BLaER1 treated with 17β-estradiol and CSF1 and Interleukin-3, amounts not matched to agents 10 nM and 100 nM (cell line): ENCODE measurements around the gene AGPAT3.

Experiments used
- H3K27ac ChIP-seq, 11 experiments: shearing (Covaris generic); formaldehyde crosslinking; 2 replicates each; pipeline ENCODE4 v1.8.1; 2022
- H3K27me3 ChIP-seq, 11 experiments: shearing (Covaris generic); formaldehyde crosslinking; 2 replicates each; pipeline ENCODE4 v1.8.1; 2022
- H3K36me3 ChIP-seq, 11 experiments: shearing (Covaris generic); formaldehyde crosslinking; 2 replicates each; pipeline ENCODE4 v1.8.1; 2022
- H3K4me1 ChIP-seq, 10 experiments: shearing (Covaris generic); formaldehyde crosslinking; 2 replicates each; pipeline ENCODE4 v1.8.1; 2022
- H3K4me2 ChIP-seq, 11 experiments: shearing (Covaris generic); formaldehyde crosslinking; 2 replicates each; pipeline ENCODE4 v1.8.1; 2022
- H3K4me3 ChIP-seq, 10 experiments: shearing (Covaris generic); formaldehyde crosslinking; 2 replicates each; pipeline ENCODE4 v1.8.1; 2022
- H3K9ac ChIP-seq, 11 experiments: shearing (Covaris generic); formaldehyde crosslinking; 2 replicates each; pipeline ENCODE4 v1.8.1; 2022
- H3K9me3 ChIP-seq, 11 experiments: shearing (Covaris generic); formaldehyde crosslinking; replicated peaks in 1 of 11; 2 replicates each; pipeline ENCODE4 v1.8.1; 2022
- H4K20me1 ChIP-seq, 11 experiments: shearing (Covaris generic); formaldehyde crosslinking; 2 replicates each; pipeline ENCODE4 v1.8.1; 2022
- Cebpa-rat ChIP-seq, 11 experiments: shearing (Covaris generic); IDR thresholded peaks; 2 replicates each; pipeline ENCODE4 v1.8.1; 2022

The AGPAT3 gene

DNA sequence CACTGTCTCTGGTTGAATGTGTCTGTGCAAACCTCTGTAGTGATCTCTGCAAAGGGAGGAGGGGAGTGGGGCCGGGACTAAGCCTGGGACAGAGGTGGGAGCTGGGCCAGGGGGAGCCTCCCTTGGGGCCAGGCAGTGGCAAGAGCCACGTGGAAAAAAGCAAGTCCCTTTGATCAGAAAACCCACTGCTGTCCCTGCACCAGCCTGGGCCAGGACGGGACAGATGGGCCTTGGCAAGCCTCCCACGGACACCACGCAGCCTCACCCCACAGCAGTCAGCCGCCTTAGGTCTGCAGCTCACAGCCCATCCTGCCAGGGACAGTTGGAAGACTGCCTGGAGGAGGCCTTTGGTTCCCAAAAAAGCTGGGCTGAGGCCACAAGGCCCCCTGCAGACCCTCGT is 135.3 kb downstream of the AGPAT3 start:
- H3K4me3 ChIP-seq = no peak overlapping the region
- no peak for TF ChIP-seq Cebpa-rat (IDR thresholded peaks at IDR 0.05)
- H3K4me1 ChIP-seq = peaks cover 0 to 8% (median 0%) of the 10 kb centered on the region in 10 experiments; a peak in 5 of 20 replicates
- H3K4me2 ChIP-seq = peak overlapping the region in 2 of 11 experiments; percentile 16 to 28; a peak in 2 of 22 replicates
- H3K9me3 ChIP-seq = peaks cover 0 to 10% (median 6%) of the 10 kb centered on the region in 11 experiments; a peak in 2 of 22 replicates
- H3K27ac ChIP-seq = no peak overlapping the region
- H4K20me1 ChIP-seq = no peaks in the 10 kb centered on the region; a peak in 1 of 22 replicates
- H3K36me3 ChIP-seq = no peaks in the 10 kb centered on the region
- 0 out of 22 replicates have a peak overlapping the region, but pooled peaks of 2 of the 11 experiments have one; percentile 3 to 24 for H3K9ac ChIP-seq
- no peaks in the 10 kb centered on the region for H3K27me3 ChIP-seq

DNA sequence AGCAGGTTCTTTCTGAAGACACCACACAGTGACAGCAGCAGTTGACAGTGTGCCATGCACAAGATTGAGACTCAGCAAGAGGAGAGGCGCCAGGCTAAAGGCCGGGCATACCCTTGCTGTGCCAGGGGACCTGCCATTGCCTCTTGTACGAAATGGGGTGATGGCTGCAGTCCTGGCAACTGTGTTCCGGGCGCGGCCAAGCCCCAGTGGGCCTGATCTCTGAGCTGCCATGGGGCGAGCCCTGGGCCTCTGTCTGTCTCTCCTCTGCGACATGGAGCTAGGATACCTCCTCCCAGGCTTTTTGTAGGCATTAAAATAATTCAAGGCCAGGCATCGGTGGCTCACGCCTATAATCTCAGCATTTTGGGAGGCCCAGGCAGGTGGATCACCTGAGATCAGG is 137.5 kb downstream of the AGPAT3 start:
- no peaks in the 10 kb centered on the region; a peak in 1 of 22 replicates for H4K20me1 ChIP-seq
- H3K4me3 ChIP-seq = no peak overlapping the region
- TF ChIP-seq Cebpa-rat (IDR thresholded peaks at IDR 0.05) = no peak
- H3K9ac ChIP-seq = no peak overlapping the region
- H3K27ac ChIP-seq = no peak overlapping the region
- H3K36me3 ChIP-seq = no peaks in the 10 kb centered on the region
- H3K4me1 ChIP-seq = peaks cover 0 to 8% (median 0%) of the 10 kb centered on the region in 10 experiments; a peak in 6 of 20 replicates
- peaks cover 0 to 8% (median 6%) of the 10 kb centered on the region in 11 experiments; a peak in 2 of 22 replicates for H3K9me3 ChIP-seq
- no peak overlapping the region for H3K4me2 ChIP-seq
- H3K27me3 ChIP-seq = no peaks in the 10 kb centered on the region

DNA sequence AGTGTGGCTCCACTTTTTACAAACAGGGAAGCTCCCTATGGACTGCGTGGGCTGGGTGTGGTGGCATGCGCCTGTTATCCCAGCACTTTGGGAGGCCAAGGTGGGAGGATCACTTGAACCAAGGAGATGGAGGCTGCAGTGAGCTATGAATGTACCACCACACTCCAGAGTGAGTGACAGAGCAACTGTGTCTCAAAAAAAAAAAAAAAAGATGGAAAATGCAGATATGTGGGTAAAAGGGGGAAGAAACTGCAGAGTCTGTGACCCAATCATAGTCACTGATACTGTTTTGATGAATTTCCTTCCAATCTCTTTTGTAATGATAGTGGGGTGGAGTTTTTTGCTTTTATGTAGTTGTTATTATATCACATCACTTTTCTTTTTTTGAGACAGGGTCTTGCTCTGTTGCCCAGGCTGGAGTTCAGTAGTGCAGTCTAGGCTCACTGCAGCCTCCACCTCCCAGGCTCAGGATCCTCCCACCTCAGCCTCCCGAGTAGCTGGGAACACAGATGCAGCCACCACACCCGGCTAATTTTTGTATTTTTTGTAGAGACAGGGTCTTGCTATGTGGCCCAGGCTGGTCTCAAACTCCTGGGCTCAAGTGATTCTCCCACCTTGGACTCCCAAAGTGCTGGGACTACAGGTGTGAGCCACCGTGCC is 138.4 kb downstream of the AGPAT3 start:
- Histone ChIP-seq H3K4me1 (peaks cover 0 to 8% (median 0%) of the 10 kb centered on the region in 10 experiments; a peak in 6 of 20 replicates), H3K4me3 (no peak overlapping the region), H3K27me3 (no peaks in the 10 kb centered on the region), H3K9me3 (no peaks in the 10 kb centered on the region), H4K20me1 (no peaks in the 10 kb centered on the region; a peak in 1 of 22 replicates), H3K36me3 (no peaks in the 10 kb centered on the region), H3K4me2 (no peak overlapping the region), H3K27ac (no peak overlapping the region), H3K9ac (no peak overlapping the region)
- TF ChIP-seq Cebpa-rat (IDR thresholded peaks at IDR 0.05) = no peak

DNA sequence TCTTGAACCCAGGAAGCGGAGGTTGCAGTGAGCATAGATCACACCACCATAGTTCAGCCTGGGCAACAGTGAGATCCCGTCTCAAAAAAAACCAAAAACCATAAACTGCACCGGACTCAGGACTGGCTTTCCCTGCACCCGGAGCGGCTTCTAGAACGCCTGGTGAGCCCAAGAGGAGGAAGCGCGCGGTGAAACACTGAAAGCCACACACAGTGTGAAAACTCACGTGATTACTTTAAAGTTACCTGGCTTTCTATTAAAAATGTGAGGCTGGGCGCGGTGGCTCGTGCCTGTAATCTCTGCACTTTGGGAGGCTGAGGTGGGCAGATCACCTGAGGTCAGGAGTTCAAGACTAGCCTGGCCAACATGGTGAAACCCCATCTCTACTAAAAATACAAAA is 140.0 kb downstream of the AGPAT3 start:
- H3K9ac ChIP-seq = no peak overlapping the region
- no peaks in the 10 kb centered on the region for H3K9me3 ChIP-seq
- H3K36me3 ChIP-seq = peaks cover 0 to 9% (median 0%) of the 10 kb centered on the region in 11 experiments; a peak in 2 of 22 replicates
- no peaks in the 10 kb centered on the region for H3K27me3 ChIP-seq
- no peak overlapping the region for H3K27ac ChIP-seq
- H3K4me3 ChIP-seq = no peak overlapping the region
- TF ChIP-seq Cebpa-rat (IDR thresholded peaks at IDR 0.05) = no peak
- no peak overlapping the region for H3K4me2 ChIP-seq
- peaks cover 0 to 8% (median under 1%) of the 10 kb centered on the region in 10 experiments; a peak in 8 of 20 replicates for H3K4me1 ChIP-seq
- H4K20me1 ChIP-seq = no peaks in the 10 kb centered on the region; a peak in 1 of 22 replicates

DNA sequence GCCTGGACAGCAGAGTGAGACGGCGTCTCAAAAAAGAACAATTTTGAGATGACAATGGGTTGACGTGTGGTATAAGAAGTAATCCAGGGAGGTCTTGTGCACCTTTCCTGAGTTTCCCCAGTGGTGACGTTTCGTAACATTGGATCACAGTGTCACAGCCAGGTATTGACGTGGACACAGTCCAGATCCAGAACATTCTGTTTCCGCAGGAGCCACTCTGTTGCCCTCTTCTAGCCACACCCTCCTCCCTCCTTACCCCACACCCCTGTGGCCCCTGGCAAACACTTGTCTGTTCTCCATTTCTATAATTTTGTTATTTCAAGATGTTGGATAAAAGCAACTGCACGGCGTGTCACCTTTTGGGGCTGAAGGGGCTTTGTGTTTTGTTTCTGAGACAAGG is 140.6 kb downstream of the AGPAT3 start:
- H4K20me1 ChIP-seq = no peaks in the 10 kb centered on the region; a peak in 1 of 22 replicates
- H3K27me3 ChIP-seq = no peaks in the 10 kb centered on the region
- H3K9me3 ChIP-seq = no peaks in the 10 kb centered on the region
- H3K4me1 ChIP-seq = peaks cover 0 to 10% (median 4%) of the 10 kb centered on the region in 10 experiments; a peak in 12 of 20 replicates
- H3K27ac ChIP-seq = no peak overlapping the region
- no peak overlapping the region for H3K4me3 ChIP-seq
- no peak overlapping the region for H3K9ac ChIP-seq
- peaks cover 0 to 13% (median 0%) of the 10 kb centered on the region in 11 experiments; a peak in 2 of 22 replicates for H3K36me3 ChIP-seq
- no peak overlapping the region for H3K4me2 ChIP-seq
- no peak for TF ChIP-seq Cebpa-rat (IDR thresholded peaks at IDR 0.05)

DNA sequence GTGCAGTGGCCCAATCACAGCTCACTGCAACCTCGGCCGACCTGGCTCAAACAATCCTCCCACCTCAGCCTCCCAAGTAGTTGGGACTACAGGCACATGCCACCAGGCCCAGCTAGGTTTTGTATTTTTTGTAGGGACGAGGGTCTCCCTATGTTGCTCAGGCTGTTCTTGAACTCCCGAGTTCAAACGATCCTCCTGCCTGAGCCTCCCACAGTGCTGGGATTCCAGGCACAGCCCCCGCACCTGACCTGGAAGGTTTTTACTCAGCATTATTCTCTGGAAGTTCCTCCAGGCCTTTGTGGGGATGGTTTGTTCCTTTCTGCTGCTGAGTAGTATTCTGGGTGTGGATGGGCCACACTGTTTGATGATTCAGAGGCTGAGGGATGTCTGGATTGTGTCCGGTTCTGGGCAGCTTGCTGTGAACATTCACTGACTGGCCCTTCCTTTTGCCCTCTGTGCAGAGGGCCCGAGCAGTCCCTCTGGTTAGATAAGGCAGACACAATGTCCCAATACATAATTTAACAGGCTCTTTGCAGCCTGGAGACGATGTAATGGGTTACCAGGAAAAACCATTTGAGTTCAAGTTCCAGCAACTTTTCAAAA is 141.1 kb downstream of the AGPAT3 start:
- Histone ChIP-seq H3K9me3 (no peaks in the 10 kb centered on the region), H3K4me3 (no peak overlapping the region), H3K4me1 (peaks cover 4 to 15% (median 8%) of the 10 kb centered on the region in 10 experiments), H3K4me2 (peak overlapping the region in 1 of 11 experiments; percentile 18; a peak in 1 of 22 replicates), H4K20me1 (no peaks in the 10 kb centered on the region; a peak in 1 of 22 replicates), H3K27ac (no peak overlapping the region), H3K9ac (no peak overlapping the region), H3K36me3 (peaks cover 0 to 13% (median 0%) of the 10 kb centered on the region in 11 experiments; a peak in 2 of 22 replicates), H3K27me3 (no peaks in the 10 kb centered on the region)
- TF ChIP-seq Cebpa-rat (IDR thresholded peaks at IDR 0.05) = no peak

DNA sequence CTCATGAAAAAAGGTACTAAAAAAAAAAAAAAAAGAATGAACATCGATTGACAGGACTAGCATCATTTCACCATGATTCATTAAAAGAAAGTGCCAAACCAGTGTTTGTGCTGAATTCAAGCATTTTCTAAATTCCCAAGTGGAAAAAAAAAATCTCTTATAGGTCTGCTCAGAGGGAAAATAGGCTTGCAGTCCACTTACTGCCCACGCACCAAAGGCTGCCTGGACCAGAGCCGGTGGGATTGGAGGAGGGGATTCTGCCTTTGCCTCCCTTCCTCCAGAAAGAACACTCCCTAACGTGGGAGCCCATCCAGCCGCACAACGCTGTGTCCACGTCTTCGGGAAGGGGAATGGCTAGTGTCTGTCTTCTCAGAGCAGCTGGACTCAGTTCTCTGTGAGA is 141.6 kb downstream of the AGPAT3 start:
- H3K9me3 ChIP-seq = no peaks in the 10 kb centered on the region
- H3K27ac ChIP-seq = no peak overlapping the region
- H3K4me1 ChIP-seq = peaks cover 7 to 17% (median 11%) of the 10 kb centered on the region in 10 experiments
- TF ChIP-seq Cebpa-rat (IDR thresholded peaks at IDR 0.05) = no peak
- H3K4me3 ChIP-seq = no peak overlapping the region
- no peak overlapping the region for H3K4me2 ChIP-seq
- no peak overlapping the region for H3K9ac ChIP-seq
- no peaks in the 10 kb centered on the region; a peak in 1 of 22 replicates for H4K20me1 ChIP-seq
- no peaks in the 10 kb centered on the region for H3K27me3 ChIP-seq
- H3K36me3 ChIP-seq = peaks cover 0 to 13% (median 0%) of the 10 kb centered on the region in 11 experiments; a peak in 2 of 22 replicates

DNA sequence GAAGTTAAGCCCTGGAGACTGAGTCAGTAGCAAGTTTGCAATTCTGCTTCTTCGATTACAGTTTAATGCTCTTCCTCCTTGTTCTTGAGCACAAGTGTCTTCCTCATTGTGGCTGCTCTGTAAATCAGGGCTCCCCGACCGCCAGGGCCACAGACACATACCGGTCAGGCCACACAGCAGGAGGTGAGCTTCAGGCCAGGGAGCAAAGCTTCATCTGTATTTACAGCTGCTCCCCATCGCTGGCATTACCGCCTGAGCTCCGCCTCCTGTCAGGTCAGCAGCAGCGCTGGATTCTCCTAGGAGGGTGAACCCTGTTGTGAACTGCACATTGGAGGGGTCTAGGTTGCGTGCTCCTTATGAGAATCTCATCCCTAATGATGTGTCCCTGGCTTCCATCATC is 145.4 kb downstream of the AGPAT3 start:
- Histone ChIP-seq H3K27ac (no peak overlapping the region), H3K27me3 (no peaks in the 10 kb centered on the region), H3K36me3 (peaks cover 0 to 13% (median 0%) of the 10 kb centered on the region in 11 experiments; a peak in 2 of 22 replicates), H3K9me3 (no peaks in the 10 kb centered on the region), H3K4me1 (peaks cover 29 to 41% (median 35%) of the 10 kb centered on the region in 10 experiments), H3K9ac (0 out of 22 replicates have a peak overlapping the region, but pooled peaks of 1 of the 11 experiments have one; percentile 3), H3K4me3 (no peak overlapping the region), H4K20me1 (peaks cover 28 to 33% (median 30%) of the 10 kb centered on the region in 11 experiments), H3K4me2 (peak overlapping the region in 8 of 11 experiments; percentile 76 to 96 (median 90); a peak in 10 of 22 replicates)
- no peak for TF ChIP-seq Cebpa-rat (IDR thresholded peaks at IDR 0.05)

DNA sequence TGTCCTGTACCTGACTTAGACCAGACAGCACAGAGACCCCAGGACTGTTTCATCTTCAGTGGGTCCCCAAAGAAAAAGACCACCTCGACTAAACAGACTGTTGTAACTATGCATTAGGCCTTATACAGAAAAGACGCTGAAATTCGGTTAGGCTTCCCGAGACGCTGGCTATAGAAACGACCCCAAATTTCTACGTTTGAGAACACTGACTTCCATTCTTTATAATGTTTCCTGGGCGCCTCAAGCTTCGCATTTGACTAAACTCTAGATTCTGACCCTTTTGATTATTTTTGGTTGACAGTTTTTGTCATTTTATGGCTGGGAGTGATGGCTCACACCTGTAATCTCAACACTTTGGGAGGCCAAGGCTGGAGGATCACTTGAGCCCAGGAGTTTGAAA is 146.1 kb downstream of the AGPAT3 start:
- no peak for TF ChIP-seq Cebpa-rat (IDR thresholded peaks at IDR 0.05)
- H3K27me3 ChIP-seq = no peaks in the 10 kb centered on the region
- peak overlapping the region; percentile 76 to 97 (median 91) for H3K4me2 ChIP-seq
- peak overlapping the region; percentile 85 to 99 (median 96) for H3K4me3 ChIP-seq
- peak overlapping the region; percentile 92 to 99 (median 98) for H3K9ac ChIP-seq
- H3K9me3 ChIP-seq = no peaks in the 10 kb centered on the region
- peaks cover 0 to 13% (median 0%) of the 10 kb centered on the region in 11 experiments; a peak in 2 of 22 replicates for H3K36me3 ChIP-seq
- peak overlapping the region in 10 of 11 experiments; percentile 93 to 99 (median 98); a peak in 17 of 22 replicates for H3K27ac ChIP-seq
- peaks cover 31 to 48% (median 41%) of the 10 kb centered on the region in 10 experiments for H3K4me1 ChIP-seq
- H4K20me1 ChIP-seq = peaks cover 35 to 40% (median 37%) of the 10 kb centered on the region in 11 experiments
